Urinary bladder (tissue), 4 donors: ENCODE data around the gene GLA. TPM values are rescaled to one million over a fixed set of nuclear protein-coding genes. Genes with fewer than 3 reads are reported as not detected.

Experiments used
- DNase-seq: peaks from one replicate; pipeline ENCODE4 v3.0.0-alpha.2; 2015; ENCODE audit errors: extremely low spot score
- H3K27ac ChIP-seq: one replicate; pipeline ENCODE4 v1.5.1; 2013; ENCODE audit warnings: low read depth, mild to moderate bottlenecking, moderate library complexity
- H3K36me3 ChIP-seq: one replicate; pipeline ENCODE4 v1.6.1; 2013; ENCODE audit warnings: mild to moderate bottlenecking, moderate library complexity; ENCODE audit not compliant: insufficient read depth
- H3K4me1 ChIP-seq: one replicate; pipeline ENCODE4 v1.6.1; 2013; ENCODE audit warnings: mild to moderate bottlenecking, moderate library complexity; ENCODE audit not compliant: insufficient read depth
- H3K4me3 ChIP-seq: one replicate; pipeline ENCODE4 v1.5.1; 2013; ENCODE audit warnings: low read depth, low read length
- WGBS: extraction: QIAGEN DNeasy Blood & Tissue Kit; methylation state at CpG from one replicate; pipeline ENCODE4 v1.1.7; 2013; 5-methylcytosine and 5-hydroxymethylcytosine counted together
- polyA plus RNA-seq: library from polyadenylated mRNA; stranded (reverse); fragments of 200-250 nt; gene quantifications from one replicate; pipeline ENCODE4 v1.2.3, GENCODE V29; 2013
- total RNA-seq: library from RNA; depleted of rRNA; stranded (reverse); fragments of >200 nt; gene quantifications from one replicate; pipeline ENCODE4 v1.2.3, GENCODE V29; 2014
- donor health status: healthy with polysubstance abuse.
- donor health status: healthy.

Gene GLA
- total and polyA plus RNA-seq, 2 donors = 21.3 TPM

GRCh38 chrX:101390664-101391525, 16.8 kb downstream of the GLA start, which contains the start of gene RPL36A:
RPL36A (plus strand) TSS chrX:101391011; CDS start chrX:101391044, 33 bp downstream.
- peak within 1 kb of the TSS; percentile 46 for H3K4me3 ChIP-seq
- no peaks in the 10 kb centered on the region for H3K4me1 ChIP-seq
- H3K36me3 ChIP-seq = peaks cover 3% of the 10 kb centered on the region
- peak within 1 kb of the TSS; percentile 74 for H3K27ac ChIP-seq
- under 1% methylated on average over 47 of the region's 47 CpGs for WGBS
- peak; percentile 69 for DNase-seq

GRCh38 chrX:101388604-101389003, 19.1 kb downstream of the GLA start:
- Histone ChIP-seq H3K4me3 (no peak overlapping the region), H3K4me1 (no peaks in the 10 kb centered on the region), H3K27ac (no peak overlapping the region), H3K36me3 (peaks cover 3% of the 10 kb centered on the region)
- no peak for DNase-seq
- 87% methylated on average over 3 of the region's 3 CpGs for WGBS

- Histone ChIP-seq H3K27ac (no peak overlapping the region), H3K4me1 (no peaks in the 10 kb centered on the region), H3K4me3 (no peak overlapping the region), H3K36me3 (no peaks in the 10 kb centered on the region)
- 70% methylated on average over 6 of the region's 6 CpGs for WGBS
- no peak for DNase-seq
Observed at GRCh38 chrX:101386542-101386885, 21.2 kb downstream of the GLA start.

GRCh38 chrX:101385795-101386541, 21.8 kb downstream of the GLA start, which contains the start of gene BTK:
BTK (minus strand) TSS chrX:101386191; CDS start chrX:101375284, 10,907 bp downstream.
- H3K27ac ChIP-seq = no peak within 1 kb of the TSS
- H3K4me3 ChIP-seq = no peak within 1 kb of the TSS
- no peaks in the 10 kb centered on the region for H3K36me3 ChIP-seq
- no peaks in the 10 kb centered on the region for H3K4me1 ChIP-seq
- WGBS = 69% methylated on average over 9 of the region's 9 CpGs
- no peak for DNase-seq

- Histone ChIP-seq H3K36me3 (no peaks in the 10 kb centered on the region), H3K27ac (no peak overlapping the region), H3K4me3 (no peak overlapping the region), H3K4me1 (no peaks in the 10 kb centered on the region)
- no peak for DNase-seq
- WGBS = 82% methylated on average over 7 of the region's 7 CpGs
Observed at GRCh38 chrX:101385026-101385684, 22.6 kb downstream of the GLA start.

GRCh38 chrX:101383679-101384205, 24.0 kb downstream of the GLA start:
- no peak overlapping the region for H3K4me3 ChIP-seq
- no peak overlapping the region for H3K27ac ChIP-seq
- H3K36me3 ChIP-seq = no peaks in the 10 kb centered on the region
- H3K4me1 ChIP-seq = no peaks in the 10 kb centered on the region
- DNase-seq = no peak
- WGBS = 66% methylated on average over 4 of the region's 4 CpGs

- no peaks in the 10 kb centered on the region for H3K4me1 ChIP-seq
- no peak overlapping the region for H3K27ac ChIP-seq
- no peak overlapping the region for H3K4me3 ChIP-seq
- 72% methylated on average over 1 of the region's 1 CpG for WGBS
- H3K36me3 ChIP-seq = no peaks in the 10 kb centered on the region
- no peak for DNase-seq
Observed at GRCh38 chrX:101377547-101377946, 30.2 kb downstream of the GLA start.

GRCh38 chrX:101370888-101371504, 36.7 kb downstream of the GLA start:
- no peak for DNase-seq
- WGBS = 27% methylated on average over 3 of the region's 3 CpGs
- Histone ChIP-seq H3K4me3 (no peak overlapping the region), H3K4me1 (no peaks in the 10 kb centered on the region), H3K27ac (no peak overlapping the region), H3K36me3 (no peaks in the 10 kb centered on the region)

- no peak for DNase-seq
- no peak overlapping the region for H3K27ac ChIP-seq
- H3K36me3 ChIP-seq = no peaks in the 10 kb centered on the region
- no peaks in the 10 kb centered on the region for H3K4me1 ChIP-seq
- H3K4me3 ChIP-seq = no peak overlapping the region
- 77% methylated on average over 6 of the region's 6 CpGs for WGBS
Observed at GRCh38 chrX:101369687-101370086, 38.0 kb downstream of the GLA start.

GRCh38 chrX:101368800-101369199, 38.9 kb downstream of the GLA start:
- Histone ChIP-seq H3K27ac (no peak overlapping the region), H3K36me3 (no peaks in the 10 kb centered on the region), H3K4me1 (no peaks in the 10 kb centered on the region), H3K4me3 (no peak overlapping the region)
- DNase-seq = no peak

GRCh38 chrX:101365301-101365795, 42.4 kb downstream of the GLA start:
- Histone ChIP-seq H3K27ac (no peak overlapping the region), H3K4me1 (no peaks in the 10 kb centered on the region), H3K36me3 (no peaks in the 10 kb centered on the region), H3K4me3 (no peak overlapping the region)
- DNase-seq = no peak
- WGBS = 93% methylated on average over 1 of the region's 1 CpG

- Histone ChIP-seq H3K27ac (no peak overlapping the region), H3K4me1 (no peaks in the 10 kb centered on the region), H3K36me3 (no peaks in the 10 kb centered on the region), H3K4me3 (no peak overlapping the region)
- no peak for DNase-seq
Observed at GRCh38 chrX:101362757-101363156, 45.0 kb downstream of the GLA start.

- no peak overlapping the region for H3K4me3 ChIP-seq
- H3K4me1 ChIP-seq = no peaks in the 10 kb centered on the region
- no peaks in the 10 kb centered on the region for H3K36me3 ChIP-seq
- H3K27ac ChIP-seq = no peak overlapping the region
- 68% methylated on average over 3 of the region's 3 CpGs for WGBS
- DNase-seq = no peak
Observed at GRCh38 chrX:101362116-101362515, 45.6 kb downstream of the GLA start.
